ENCODE data around the gene ERBB4. TPM values are rescaled to one million over a fixed set of nuclear protein-coding genes. Genes with fewer than 3 reads are reported as not detected.

Gene ERBB4
- total RNA-seq: 0.05 TPM

- peak; percentile 47 for ATAC-seq
- no peak for DNase-seq (ENCODE audit: low spot score)
Observed at GRCh38 chr2:212538305-212539071, at the start of gene ERBB4. Gene ERBB4 (minus strand): TSS chr2:212538802. CDS start chr2:212538530, 272 bp downstream.

GRCh38 chr2:212580117-212580516, 41.5 kb upstream of the ERBB4 start:
- ATAC-seq: no peak

GRCh38 chr2:212556296-212556695, 17.7 kb upstream of the ERBB4 start:
- DNase-seq (ENCODE audit: low spot score) (no peak), ATAC-seq (no peak)

More at GRCh38 chr2:212580117-212580516, 41.5 kb upstream of the ERBB4 start:
- DNase-seq (ENCODE audit: low spot score): no peak

GRCh38 chr2:212554233-212554632, 15.6 kb upstream of the ERBB4 start:
- ATAC-seq: no peak
- no peak for DNase-seq (ENCODE audit: low spot score)

GRCh38 chr2:212549941-212550340, 11.3 kb upstream of the ERBB4 start:
- no peak for ATAC-seq

GRCh38 chr2:212549463-212549862, 10.9 kb upstream of the ERBB4 start:
- no peak for ATAC-seq
- DNase-seq (ENCODE audit: low spot score): no peak

More at GRCh38 chr2:212549941-212550340, 11.3 kb upstream of the ERBB4 start:
- DNase-seq (ENCODE audit: low spot score): no peak

- DNase-seq (ENCODE audit: low spot score) (no peak), ATAC-seq (peak; percentile 87)
Observed at GRCh38 chr2:212548455-212548819, 9.8 kb upstream of the ERBB4 start.

GRCh38 chr2:212547716-212548454, 9.3 kb upstream of the ERBB4 start:
- no peak for ATAC-seq
- DNase-seq (ENCODE audit: low spot score): no peak

GRCh38 chr2:212546669-212547068, 8.1 kb upstream of the ERBB4 start:
- no peak for DNase-seq (ENCODE audit: low spot score)
- no peak for ATAC-seq

- DNase-seq (ENCODE audit: low spot score): no peak
- ATAC-seq: no peak
Observed at GRCh38 chr2:212540341-212540740, 1.7 kb upstream of the ERBB4 start.

- DNase-seq (ENCODE audit: low spot score) (peak; percentile 60), ATAC-seq (peak; percentile 71)
Observed at GRCh38 chr2:212539072-212539880, 674 bp upstream of the ERBB4 start.

GRCh38 chr2:212537726-212538304, 787 bp downstream of the ERBB4 start:
- no peak for DNase-seq (ENCODE audit: low spot score)
- ATAC-seq: peak; percentile 70

- peak; percentile 55 for DNase-seq (ENCODE audit: low spot score)
- ATAC-seq: peak; percentile 86
Observed at GRCh38 chr2:212536817-212537725, 1.5 kb downstream of the ERBB4 start.

GRCh38 chr2:212535996-212536816, 2.4 kb downstream of the ERBB4 start:
- ATAC-seq: no peak

GRCh38 chr2:212534336-212534735, 4.3 kb downstream of the ERBB4 start:
- ATAC-seq (no peak), DNase-seq (ENCODE audit: low spot score) (no peak)

More at GRCh38 chr2:212535996-212536816, 2.4 kb downstream of the ERBB4 start:
- no peak for DNase-seq (ENCODE audit: low spot score)

GRCh38 chr2:212532585-212532984, 6.0 kb downstream of the ERBB4 start:
- ATAC-seq: no peak
- no peak for DNase-seq (ENCODE audit: low spot score)

GRCh38 chr2:212532087-212532486, 6.5 kb downstream of the ERBB4 start:
- DNase-seq (ENCODE audit: low spot score) (no peak), ATAC-seq (no peak)

GRCh38 chr2:212531499-212531898, 7.1 kb downstream of the ERBB4 start:
- DNase-seq (ENCODE audit: low spot score): no peak
- ATAC-seq: no peak

GRCh38 chr2:212530991-212531390, 7.6 kb downstream of the ERBB4 start:
- ATAC-seq: no peak
- no peak for DNase-seq (ENCODE audit: low spot score)

Measured in left lobe of liver (tissue), 2 donors.